Skin of body (tissue), 2 donors: ENCODE measurements around the gene WRAP53. TPM values are rescaled to one million over a fixed set of nuclear protein-coding genes. Genes with fewer than 3 reads are reported as not detected.
"Not testable (repeated sequence)": the region's sequence is repeated elsewhere in the genome, so short reads cannot be mapped to it uniquely, and the experiment has no call there.

ENCODE experiments used
- DNase-seq: peaks from one replicate; lab custom pipeline; 2025; lab: John Stamatoyannopoulos, UW
- total RNA-seq: library from RNA; depleted of rRNA; stranded (reverse); fragments of >200 nt; gene quantifications from one replicate; pipeline ENCODE4 v1.2.3, GENCODE V29; 2014

Gene WRAP53
- 3.2 TPM for total RNA-seq

GRCh38 chr17:7687908-7688807 lies at the start of gene WRAP53:
WRAP53 (plus strand) TSS chr17:7688477; CDS start chr17:7688649, 172 bp downstream.
- peak; percentile 99 for DNase-seq

GRCh38 chr17:7640783-7641182 lies 47.5 kb upstream of the WRAP53 start:
- DNase-seq: no peak

- not testable (repeated sequence) for DNase-seq
Measured at GRCh38 chr17:7641635-7642034, 46.6 kb upstream of the WRAP53 start.

GRCh38 chr17:7644775-7645174 lies 43.5 kb upstream of the WRAP53 start:
- no peak for DNase-seq

GRCh38 chr17:7646457-7646856 lies 41.8 kb upstream of the WRAP53 start:
- no peak for DNase-seq

- DNase-seq: no peak
Measured at GRCh38 chr17:7647018-7647417, 41.3 kb upstream of the WRAP53 start.

GRCh38 chr17:7650509-7651096 lies 37.7 kb upstream of the WRAP53 start, which contains the start of gene ATP1B2:
ATP1B2 (plus strand) TSS chr17:7650926; CDS start chr17:7651519, 593 bp downstream.
- DNase-seq: no peak

GRCh38 chr17:7651097-7651664 lies 37.1 kb upstream of the WRAP53 start:
- no peak for DNase-seq

- DNase-seq: peak; percentile 53
Measured at GRCh38 chr17:7651665-7652387, 36.5 kb upstream of the WRAP53 start.

GRCh38 chr17:7652388-7653356 lies 35.6 kb upstream of the WRAP53 start:
- DNase-seq: no peak

GRCh38 chr17:7654832-7655540 lies 33.3 kb upstream of the WRAP53 start:
- no peak for DNase-seq

GRCh38 chr17:7655541-7655840 lies 32.8 kb upstream of the WRAP53 start:
- DNase-seq: no peak

GRCh38 chr17:7656958-7657609 lies 31.2 kb upstream of the WRAP53 start:
- DNase-seq: no peak

- DNase-seq: no peak
Measured at GRCh38 chr17:7667656-7668406, 20.4 kb upstream of the WRAP53 start.

GRCh38 chr17:7668482-7668881 lies 19.8 kb upstream of the WRAP53 start:
- no peak for DNase-seq

- DNase-seq: no peak
Measured at GRCh38 chr17:7673239-7673638, 15.0 kb upstream of the WRAP53 start.

- DNase-seq: no peak
Measured at GRCh38 chr17:7674934-7675333, 13.3 kb upstream of the WRAP53 start.

GRCh38 chr17:7676533-7676932 lies 11.7 kb upstream of the WRAP53 start:
- no peak for DNase-seq
